Rectal smooth muscle tissue (tissue), 1 donor: ENCODE measurements around the gene XPOT.

ENCODE experiments used
- H3K27ac ChIP-seq: one replicate; pipeline ENCODE4 v1.7.0; 2013; ENCODE audit warnings: low read depth, low read length, inconsistent platforms
- H3K27me3 ChIP-seq: one replicate; pipeline ENCODE4 v1.7.0; 2013; ENCODE audit warnings: low read length; ENCODE audit not compliant: control insufficient read depth, insufficient read depth
- H3K36me3 ChIP-seq: one replicate; pipeline ENCODE4 v1.7.0; 2013; ENCODE audit warnings: low read length; ENCODE audit not compliant: control insufficient read depth, insufficient read depth
- H3K4me1 ChIP-seq: one replicate; pipeline ENCODE4 v1.7.0; 2013; ENCODE audit warnings: low read length; ENCODE audit not compliant: control insufficient read depth, insufficient read depth
- H3K4me3 ChIP-seq: one replicate; pipeline ENCODE4 v1.7.0; 2013; ENCODE audit warnings: low read length
- H3K9ac ChIP-seq: one replicate; pipeline ENCODE4 v1.7.0; 2013; ENCODE audit warnings: low read length

Gene XPOT

GRCh38 chr12:64457466-64457865 is 53.3 kb downstream of the XPOT start:
- H3K27ac ChIP-seq: no peak overlapping the region
- H3K4me3 ChIP-seq: no peak overlapping the region
- H3K36me3 ChIP-seq: peaks cover 8% of the 10 kb centered on the region
- H3K4me1 ChIP-seq: peaks cover 9% of the 10 kb centered on the region
- H3K27me3 ChIP-seq: no peaks in the 10 kb centered on the region
- H3K9ac ChIP-seq: no peak overlapping the region

- H3K27me3 ChIP-seq: no peaks in the 10 kb centered on the region
- peaks cover 9% of the 10 kb centered on the region for H3K4me1 ChIP-seq
- H3K36me3 ChIP-seq: peaks cover 8% of the 10 kb centered on the region
- no peak overlapping the region for H3K27ac ChIP-seq
- H3K4me3 ChIP-seq: no peak overlapping the region
- no peak overlapping the region for H3K9ac ChIP-seq
These were observed 53.7 kb downstream of the XPOT start for GRCh38 chr12:64457923-64458322.

- H3K27me3 ChIP-seq: no peaks in the 10 kb centered on the region
- peaks cover 4% of the 10 kb centered on the region for H3K4me1 ChIP-seq
- peaks cover 8% of the 10 kb centered on the region for H3K36me3 ChIP-seq
- peak overlapping the region; percentile 38 for H3K4me3 ChIP-seq
- H3K27ac ChIP-seq: peak overlapping the region; percentile 56
- H3K9ac ChIP-seq: no peak overlapping the region
These were observed 55.3 kb downstream of the XPOT start for GRCh38 chr12:64459394-64459891.

- no peak overlapping the region for H3K27ac ChIP-seq
These were observed 57.6 kb downstream of the XPOT start for GRCh38 chr12:64461634-64462414.

GRCh38 chr12:64466178-64466577 is 62.0 kb downstream of the XPOT start:
- Histone ChIP-seq H3K4me3 (no peak overlapping the region), H3K27me3 (no peaks in the 10 kb centered on the region), H3K27ac (no peak overlapping the region), H3K36me3 (peaks cover 10% of the 10 kb centered on the region), H3K4me1 (no peaks in the 10 kb centered on the region), H3K9ac (no peak overlapping the region)

More at GRCh38 chr12:64461634-64462414, 57.6 kb downstream of the XPOT start:
- Histone ChIP-seq H3K4me3 (no peak overlapping the region), H3K9ac (no peak overlapping the region), H3K36me3 (peaks cover 4% of the 10 kb centered on the region), H3K27me3 (no peaks in the 10 kb centered on the region), H3K4me1 (peaks cover 4% of the 10 kb centered on the region)

- peaks cover 11% of the 10 kb centered on the region for H3K36me3 ChIP-seq
- H3K27me3 ChIP-seq: no peaks in the 10 kb centered on the region
- H3K27ac ChIP-seq: no peak overlapping the region
- no peak overlapping the region for H3K4me3 ChIP-seq
- H3K4me1 ChIP-seq: no peaks in the 10 kb centered on the region
- H3K9ac ChIP-seq: no peak overlapping the region
These were observed 64.8 kb downstream of the XPOT start for GRCh38 chr12:64468966-64469365.

GRCh38 chr12:64469455-64470142 is 65.4 kb downstream of the XPOT start:
- Histone ChIP-seq H3K27me3 (no peaks in the 10 kb centered on the region), H3K9ac (no peak overlapping the region), H3K4me1 (no peaks in the 10 kb centered on the region), H3K27ac (no peak overlapping the region), H3K36me3 (peaks cover 11% of the 10 kb centered on the region), H3K4me3 (no peak overlapping the region)

- Histone ChIP-seq H3K27me3 (no peaks in the 10 kb centered on the region), H3K27ac (no peak overlapping the region), H3K9ac (no peak overlapping the region), H3K36me3 (peaks cover 13% of the 10 kb centered on the region), H3K4me1 (no peaks in the 10 kb centered on the region), H3K4me3 (no peak overlapping the region)
These were observed 66.3 kb downstream of the XPOT start for GRCh38 chr12:64470495-64470894.

GRCh38 chr12:64473176-64473575 is 69.0 kb downstream of the XPOT start:
- Histone ChIP-seq H3K27me3 (no peaks in the 10 kb centered on the region), H3K36me3 (peaks cover 13% of the 10 kb centered on the region), H3K4me1 (no peaks in the 10 kb centered on the region), H3K4me3 (no peak overlapping the region), H3K27ac (no peak overlapping the region), H3K9ac (no peak overlapping the region)

GRCh38 chr12:64475518-64475917 is 71.3 kb downstream of the XPOT start:
- peaks cover 8% of the 10 kb centered on the region for H3K36me3 ChIP-seq
- H3K4me1 ChIP-seq: no peaks in the 10 kb centered on the region
- no peak overlapping the region for H3K4me3 ChIP-seq
- H3K9ac ChIP-seq: no peak overlapping the region
- H3K27me3 ChIP-seq: no peaks in the 10 kb centered on the region
- H3K27ac ChIP-seq: no peak overlapping the region

GRCh38 chr12:64476844-64477243 is 72.7 kb downstream of the XPOT start:
- Histone ChIP-seq H3K4me3 (no peak overlapping the region), H3K27ac (no peak overlapping the region), H3K4me1 (no peaks in the 10 kb centered on the region), H3K9ac (no peak overlapping the region), H3K36me3 (peaks cover 9% of the 10 kb centered on the region), H3K27me3 (no peaks in the 10 kb centered on the region)

GRCh38 chr12:64478661-64479060 is 74.5 kb downstream of the XPOT start:
- Histone ChIP-seq H3K27me3 (no peaks in the 10 kb centered on the region), H3K27ac (no peak overlapping the region), H3K4me3 (no peak overlapping the region), H3K36me3 (peaks cover 7% of the 10 kb centered on the region), H3K4me1 (no peaks in the 10 kb centered on the region), H3K9ac (no peak overlapping the region)
